ENCODE measurements around the gene MILR1.

- no peak for TF ChIP-seq EZH2 (IDR thresholded peaks at IDR 0.05; ENCODE audit: borderline replicate concordance, low read depth, low read length, severe bottlenecking)
- no peak for TF ChIP-seq CTCF (IDR thresholded peaks at IDR 0.05; ENCODE audit: borderline replicate concordance, extremely low read depth, low read length, poor library complexity, severe bottlenecking)
These were observed 51.6 kb downstream of the MILR1 start for GRCh38 chr17:64500487-64500859.
